Measurements from ENCODE around the gene TFR2.

DNA sequence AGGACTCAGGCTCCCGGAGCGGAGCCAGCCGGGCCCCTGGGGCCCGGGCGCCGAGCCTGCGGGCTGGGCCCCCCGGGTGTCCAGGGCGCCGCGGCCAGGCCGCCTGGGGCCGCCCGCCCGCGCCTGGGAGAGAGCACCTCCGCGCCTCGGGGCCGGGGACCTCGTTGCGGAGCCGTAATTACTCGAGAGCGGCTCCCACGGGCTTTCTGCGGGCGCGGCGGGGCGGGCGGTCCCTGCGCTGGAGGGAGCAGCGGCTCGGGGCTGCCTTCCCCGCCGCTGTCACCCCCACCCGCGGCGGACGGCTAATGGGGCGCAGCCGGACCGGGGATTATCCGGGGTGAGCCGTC lies 33.7 kb upstream of the TFR2 start:
- TF ChIP-seq, protein P1, sequence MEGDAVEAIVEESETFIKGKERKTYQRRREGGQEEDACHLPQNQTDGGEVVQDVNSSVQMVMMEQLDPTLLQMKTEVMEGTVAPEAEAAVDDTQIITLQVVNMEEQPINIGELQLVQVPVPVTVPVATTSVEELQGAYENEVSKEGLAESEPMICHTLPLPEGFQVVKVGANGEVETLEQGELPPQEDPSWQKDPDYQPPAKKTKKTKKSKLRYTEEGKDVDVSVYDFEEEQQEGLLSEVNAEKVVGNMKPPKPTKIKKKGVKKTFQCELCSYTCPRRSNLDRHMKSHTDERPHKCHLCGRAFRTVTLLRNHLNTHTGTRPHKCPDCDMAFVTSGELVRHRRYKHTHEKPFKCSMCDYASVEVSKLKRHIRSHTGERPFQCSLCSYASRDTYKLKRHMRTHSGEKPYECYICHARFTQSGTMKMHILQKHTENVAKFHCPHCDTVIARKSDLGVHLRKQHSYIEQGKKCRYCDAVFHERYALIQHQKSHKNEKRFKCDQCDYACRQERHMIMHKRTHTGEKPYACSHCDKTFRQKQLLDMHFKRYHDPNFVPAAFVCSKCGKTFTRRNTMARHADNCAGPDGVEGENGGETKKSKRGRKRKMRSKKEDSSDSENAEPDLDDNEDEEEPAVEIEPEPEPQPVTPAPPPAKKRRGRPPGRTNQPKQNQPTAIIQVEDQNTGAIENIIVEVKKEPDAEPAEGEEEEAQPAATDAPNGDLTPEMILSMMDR (IDR thresholded peaks at IDR 0.05 in 8 of 11, conservative IDR thresholded peaks at IDR 0.05 in 3 of 11), result no peak
- no peak for TF ChIP-seq POLR2A (IDR thresholded peaks at IDR 0.05)
